H1 (cell line): Measurements from ENCODE around the gene EGFR. TPM values are rescaled to one million over a fixed set of nuclear protein-coding genes. Genes with fewer than 3 reads are reported as not detected.

ENCODE experiments used
- CTCF ChIA-PET: fragments of 300-600 bp; sonication (Branson Sonifier 250); formaldehyde crosslinking; loops from one replicate; lab custom pipeline; 2021; ENCODE audit not compliant: partially characterized antibody; lab: Charles Lee
- POLR2A ChIA-PET: fragments of 300-600 bp; sonication (Branson Sonifier 250); formaldehyde crosslinking; loops from one replicate; lab custom pipeline; 2021; ENCODE audit warnings: inconsistent platforms; ENCODE audit not compliant: partially characterized antibody; lab: Charles Lee
- DNase-seq, 2 experiments: peaks; one replicate each; pipeline versions ENCODE4 v3.0.0 to v3.0.0-alpha.2; 2010 to 2022; ENCODE audit warnings: low spot score in 2 of 2, low read depth in 1 of 2, mixed read lengths in 1 of 2
- FAIRE-seq: peaks from 2 replicates; lab custom pipeline; 2011; peaks lifted over from hg19 to GRCh38; lab: Jason Lieb, UNC
- H2AFZ ChIP-seq: 2 replicates; pipeline ENCODE4 v1.8.1; 2012; ENCODE audit warnings: low read length, inconsistent platforms
- H2AK5ac ChIP-seq: 2 replicates; pipeline ENCODE4 v1.6.1; 2013; ENCODE audit warnings: low read depth, low read length
- H2BK120ac ChIP-seq: replicated peaks from 2 replicates; pipeline ENCODE3; 2013; ENCODE audit warnings: low read depth, low read length, inconsistent platforms
- H2BK12ac ChIP-seq: 2 replicates; pipeline ENCODE4 v1.6.1; 2013; ENCODE audit warnings: low read depth, low read length
- H2BK15ac ChIP-seq: 2 replicates; pipeline ENCODE4 v1.6.1; 2013; ENCODE audit warnings: low read length
- H2BK20ac ChIP-seq: 2 replicates; pipeline ENCODE4 v1.6.1; 2013; ENCODE audit warnings: low read length
- H2BK5ac ChIP-seq: 2 replicates; pipeline ENCODE4 v1.6.1; 2013; ENCODE audit warnings: low read depth, low read length
- H3K14ac ChIP-seq: 2 replicates; pipeline ENCODE4 v1.6.1; 2013; ENCODE audit warnings: inconsistent platforms; ENCODE audit not compliant: insufficient read length
- H3K18ac ChIP-seq: 2 replicates; pipeline ENCODE4 v1.6.1; 2013; ENCODE audit warnings: low read length; ENCODE audit errors: extremely low read depth
- H3K23ac ChIP-seq: 2 replicates; pipeline ENCODE4 v1.6.1; 2013; ENCODE audit warnings: inconsistent platforms; ENCODE audit not compliant: insufficient read length
- H3K23me2 ChIP-seq: 2 replicates; pipeline ENCODE4 v1.6.1; 2013; ENCODE audit warnings: low read depth, low read length
- H3K27ac ChIP-seq: 2 replicates; pipeline ENCODE4 v1.6.1; 2011; ENCODE audit warnings: low read depth, low read length, inconsistent platforms
- H3K27me3 ChIP-seq, 4 experiments: replicated peaks in 1 of 4; 1 replicate in 1 of 4; 2 replicates in 3 of 4; pipeline versions ENCODE4 v1.6.1 to v1.8.1; 2011 to 2013; ENCODE audit warnings: low read length in 3 of 4, mild to moderate bottlenecking in 3 of 4, inconsistent platforms in 2 of 4, mixed read lengths in 2 of 4, moderate library complexity in 1 of 4; ENCODE audit not compliant: control insufficient read depth in 3 of 4, insufficient read depth in 3 of 4; ENCODE audit errors: extremely low read depth in 1 of 4
- H3K36me3 ChIP-seq, 4 experiments: 2 replicates each; pipeline versions ENCODE4 v1.6.1 to v1.8.1; 2011 to 2013; ENCODE audit warnings: mild to moderate bottlenecking in 4 of 4, low read length in 3 of 4, moderate library complexity in 2 of 4, control low read depth in 1 of 4, inconsistent platforms in 1 of 4; ENCODE audit not compliant: insufficient read depth in 4 of 4, control insufficient read depth in 2 of 4
- H3K4ac ChIP-seq: replicated peaks from 2 replicates; pipeline ENCODE3; 2013; ENCODE audit warnings: low read length, low read depth, mixed read lengths, inconsistent platforms; ENCODE audit not compliant: insufficient read length
- H3K4me1 ChIP-seq, 4 experiments: replicated peaks in 1 of 4; 1 replicate in 1 of 4; 2 replicates in 3 of 4; pipeline versions ENCODE4 v1.6.1 to v1.8.1; 2011 to 2013; ENCODE audit warnings: low read length in 3 of 4, inconsistent platforms in 2 of 4, mixed read lengths in 1 of 4; ENCODE audit not compliant: insufficient read depth in 4 of 4, control insufficient read depth in 3 of 4
- H3K4me2 ChIP-seq, 2 experiments: 2 replicates each; pipeline versions ENCODE4 v1.6.1 to v1.8.1; 2011 to 2013; ENCODE audit warnings: low read depth in 2 of 2, low read length in 2 of 2, control low read depth in 1 of 2, inconsistent platforms in 1 of 2, mild to moderate bottlenecking in 1 of 2; ENCODE audit not compliant: insufficient read depth in 1 of 2
- H3K4me3 ChIP-seq, 4 experiments: fragments of 200-600, 300-600 bp in 1 of 4; sonication (generic), shearing (Covaris generic), sonication (Bioruptor Twin) in 1 of 4; 2 replicates each; pipeline versions ENCODE4 v1.5.1 to v1.8.1; 2011 to 2016; ENCODE audit warnings: low read length in 4 of 4, low read depth in 3 of 4, control low read depth in 2 of 4, inconsistent platforms in 2 of 4, mild to moderate bottlenecking in 2 of 4, mixed read lengths in 1 of 4, moderate library complexity in 1 of 4; ENCODE audit not compliant: insufficient read depth in 2 of 4; ENCODE audit errors: extremely low read depth in 1 of 4
- H3K56ac ChIP-seq: replicated peaks from 2 replicates; pipeline ENCODE3; 2013; ENCODE audit warnings: low read depth, mild to moderate bottlenecking, mixed read lengths, low read length, inconsistent platforms; ENCODE audit not compliant: insufficient read length
- H3K79me1 ChIP-seq: 2 replicates; pipeline ENCODE4 v1.6.1; 2013; ENCODE audit warnings: low read depth, low read length, control low read depth
- H3K79me2 ChIP-seq, 2 experiments: 2 replicates each; pipeline versions ENCODE4 v1.6.1 to v1.8.1; 2012 to 2013; ENCODE audit warnings: low read length in 2 of 2, mild to moderate bottlenecking in 2 of 2, inconsistent platforms in 1 of 2; ENCODE audit not compliant: insufficient read depth in 2 of 2, control insufficient read depth in 1 of 2
- H3K9ac ChIP-seq, 4 experiments: replicated peaks in 1 of 4; 1 replicate in 1 of 4; 2 replicates in 3 of 4; pipeline versions ENCODE4 v1.6.1 to v1.8.1; 2011 to 2013; ENCODE audit warnings: low read depth in 3 of 4, low read length in 3 of 4, control low read depth in 2 of 4, mild to moderate bottlenecking in 2 of 4, moderate library complexity in 2 of 4, inconsistent platforms in 1 of 4; ENCODE audit errors: extremely low read depth in 1 of 4
- H3K9me3 ChIP-seq, 2 experiments: 2 replicates each; pipeline versions ENCODE4 v1.6.1 to v1.8.1; 2012 to 2013; ENCODE audit warnings: mild to moderate bottlenecking in 2 of 2, moderate library complexity in 2 of 2, control low read depth in 1 of 2, inconsistent platforms in 1 of 2, low read depth in 1 of 2, low read length in 1 of 2, mixed read lengths in 1 of 2; ENCODE audit not compliant: insufficient read depth in 2 of 2
- H4K20me1 ChIP-seq, 2 experiments: replicated peaks in 1 of 2; 2 replicates each; pipeline versions ENCODE3 to v1.8.1; 2011 to 2013; ENCODE audit warnings: inconsistent platforms in 2 of 2, low read length in 2 of 2, mild to moderate bottlenecking in 1 of 2; ENCODE audit not compliant: insufficient read depth in 2 of 2, control insufficient read depth in 1 of 2
- H4K5ac ChIP-seq: 2 replicates; pipeline ENCODE4 v1.6.1; 2013; ENCODE audit warnings: low read length, low read depth, mixed read lengths, inconsistent platforms; ENCODE audit not compliant: insufficient read length
- H4K8ac ChIP-seq: 2 replicates; pipeline ENCODE4 v1.8.0; 2013; ENCODE audit warnings: mild to moderate bottlenecking, moderate library complexity, low read length, inconsistent platforms; ENCODE audit not compliant: insufficient read depth; ENCODE audit errors: extremely low read depth
- H4K91ac ChIP-seq: replicated peaks from 2 replicates; pipeline ENCODE3; 2013; ENCODE audit warnings: low read length, mixed read lengths, inconsistent platforms; ENCODE audit not compliant: insufficient read length
- ASH2L ChIP-seq: fragments of 200-600, 300-600 bp; sonication (generic); IDR thresholded peaks from one replicate; pipeline ENCODE4 v1.7.1; 2017; ENCODE audit warnings: low read length
- ATF3 ChIP-seq: IDR thresholded peaks from 2 replicates; pipeline ENCODE4 v1.6.1; 2011; ENCODE audit warnings: low read depth, mild to moderate bottlenecking, low read length; ENCODE audit not compliant: insufficient read depth
- BCL11A ChIP-seq, 2 experiments: IDR thresholded peaks; one replicate each; pipeline ENCODE4 v1.6.1; 2011; ENCODE audit warnings: low read depth in 2 of 2, low read length in 2 of 2, mild to moderate bottlenecking in 2 of 2
- CTBP2 ChIP-seq: IDR thresholded peaks from 2 replicates; pipeline ENCODE4 v1.7.0; 2011; ENCODE audit warnings: borderline replicate concordance, mild to moderate bottlenecking, moderate library complexity, mixed read lengths, low read length; ENCODE audit not compliant: insufficient read depth, insufficient read length
- MAFK ChIP-seq: IDR thresholded peaks from 2 replicates; pipeline ENCODE4 v1.6.1; 2012; ENCODE audit warnings: low read depth, mild to moderate bottlenecking, improper control_type of control experiment, low read length
- TAF1 ChIP-seq: IDR thresholded peaks from 2 replicates; pipeline ENCODE4 v1.6.1; 2011; ENCODE audit warnings: mild to moderate bottlenecking, low read depth, low read length
- WGBS, 2 experiments: shearing (Covaris generic) in 1 of 2; methylation state at CpG; one replicate each; pipeline versions ENCODE4 v1.1.6 to v1.1.7; 2013 to 2015; ENCODE audit warnings: low lambda C conversion rate in 2 of 2, mixed read lengths in 2 of 2, inconsistent platforms in 1 of 2, low coverage in 1 of 2, missing lambda C conversion rate in 1 of 2; ENCODE audit not compliant: insufficient replicate concordance in 2 of 2, insufficient coverage in 1 of 2, insufficient read length in 1 of 2; ENCODE audit errors: extremely low coverage in 1 of 2, missing lambda C conversion rate in 1 of 2; 5-methylcytosine and 5-hydroxymethylcytosine counted together
- polyA plus RNA-seq, 7 experiments: library from polyadenylated mRNA; depleted of rRNA in 3 of 7; stranded (reverse) in 5 of 7; unstranded in 2 of 7; fragments of >200 nt in 5 of 7; fragments of 200-250 nt in 2 of 7; gene quantifications; 1 replicate in 5 of 7; 2 replicates in 1 of 7; 4 replicates in 1 of 7; pipeline versions ENCODE4 v1.2.1 to v1.2.3, GENCODE V29; 2011 to 2013; ENCODE audit warnings: missing spikeins in 2 of 7, mixed read lengths in 2 of 7
- total RNA-seq: library from RNA; stranded (reverse); fragmentation: NEBNext Ultra II Directional; extraction: Animal tissue kit (Norgen Biotek cat#: 25700); gene quantifications from 2 replicates; pipeline ENCODE4 v1.2.1, GENCODE V29; 2021
- TF ChIP-seq, protein P1 (sequence below), 3 experiments: IDR thresholded peaks; 1 replicate in 2 of 3; 2 replicates in 1 of 3; pipeline versions ENCODE4 v1.5.1 to v1.6.1; 2011; ENCODE audit warnings: low read length in 3 of 3, mild to moderate bottlenecking in 3 of 3, inconsistent platforms in 2 of 3, low read depth in 1 of 3, moderate library complexity in 1 of 3; ENCODE audit not compliant: insufficient read depth in 1 of 3; ENCODE audit errors: control extremely low read depth in 1 of 3
- TF ChIP-seq, protein P2 (sequence below): IDR thresholded peaks from 2 replicates; pipeline ENCODE4 v1.6.1; 2011; ENCODE audit warnings: low read length, improper control_type of control experiment

The EGFR gene
- total and polyA plus RNA-seq, 2 of the 8 experiments (the other 6 are each of a cell fraction or from before 2014, with no cell fraction given) = 1.9 to 5.8 TPM

GRCh38 chr7:55054758-55055157 is 35.9 kb downstream of the EGFR start:
- Histone ChIP-seq H3K79me1 (no peaks in the 10 kb centered on the region), H3K36me3 (no peaks in the 10 kb centered on the region), H4K20me1 (no peaks in the 10 kb centered on the region), H2BK20ac (no peak overlapping the region), H2AK5ac (no peak overlapping the region), H3K9me3 (no peaks in the 10 kb centered on the region), H3K56ac (no peak overlapping the region), H2BK5ac (no peak overlapping the region), H3K4me1 (peaks cover 0 to 2% (median 0%) of the 10 kb centered on the region in 4 experiments; a peak in 2 of 7 replicates), H4K8ac (no peak overlapping the region), H3K18ac (no peak overlapping the region), H2BK15ac (no peak overlapping the region), H2BK12ac (no peak overlapping the region), H3K79me2 (no peaks in the 10 kb centered on the region), H3K4me3 (no peak overlapping the region), H3K27me3 (no peaks in the 10 kb centered on the region), H3K4me2 (no peak overlapping the region), H4K91ac (no peak overlapping the region), H2BK120ac (no peak overlapping the region), H3K9ac (no peak overlapping the region), H2AFZ (no peak overlapping the region), H3K4ac (no peak overlapping the region), H3K14ac (no peak overlapping the region), H3K27ac (no peak overlapping the region), H3K23ac (no peak overlapping the region), H4K5ac (no peak overlapping the region), H3K23me2 (no peaks in the 10 kb centered on the region; the same call in 1 of the 2 replicates)
- 89% methylated on average over 9 of the region's 9 CpGs; no CpG with 5 or more reads in 1 of the 2 experiments for WGBS, 2 experiments
- POLR2A ChIA-PET = no interaction called here
- TF ChIP-seq CTBP2 (no peak), ATF3 (no peak), ASH2L (no peak), TAF1 (no peak), MAFK (no peak), BCL11A (IDR thresholded peaks at IDR 0.05; ENCODE audit: low read depth in 2 of 2, low read length in 2 of 2) (no peak)
- TF ChIP-seq, protein P1, sequence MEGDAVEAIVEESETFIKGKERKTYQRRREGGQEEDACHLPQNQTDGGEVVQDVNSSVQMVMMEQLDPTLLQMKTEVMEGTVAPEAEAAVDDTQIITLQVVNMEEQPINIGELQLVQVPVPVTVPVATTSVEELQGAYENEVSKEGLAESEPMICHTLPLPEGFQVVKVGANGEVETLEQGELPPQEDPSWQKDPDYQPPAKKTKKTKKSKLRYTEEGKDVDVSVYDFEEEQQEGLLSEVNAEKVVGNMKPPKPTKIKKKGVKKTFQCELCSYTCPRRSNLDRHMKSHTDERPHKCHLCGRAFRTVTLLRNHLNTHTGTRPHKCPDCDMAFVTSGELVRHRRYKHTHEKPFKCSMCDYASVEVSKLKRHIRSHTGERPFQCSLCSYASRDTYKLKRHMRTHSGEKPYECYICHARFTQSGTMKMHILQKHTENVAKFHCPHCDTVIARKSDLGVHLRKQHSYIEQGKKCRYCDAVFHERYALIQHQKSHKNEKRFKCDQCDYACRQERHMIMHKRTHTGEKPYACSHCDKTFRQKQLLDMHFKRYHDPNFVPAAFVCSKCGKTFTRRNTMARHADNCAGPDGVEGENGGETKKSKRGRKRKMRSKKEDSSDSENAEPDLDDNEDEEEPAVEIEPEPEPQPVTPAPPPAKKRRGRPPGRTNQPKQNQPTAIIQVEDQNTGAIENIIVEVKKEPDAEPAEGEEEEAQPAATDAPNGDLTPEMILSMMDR (IDR thresholded peaks at IDR 0.05; ENCODE audit: control extremely low read depth in 1 of 3, insufficient read depth in 1 of 3, low read depth in 1 of 3, low read length in 3 of 3) = no peak
- TF ChIP-seq, protein P2, sequence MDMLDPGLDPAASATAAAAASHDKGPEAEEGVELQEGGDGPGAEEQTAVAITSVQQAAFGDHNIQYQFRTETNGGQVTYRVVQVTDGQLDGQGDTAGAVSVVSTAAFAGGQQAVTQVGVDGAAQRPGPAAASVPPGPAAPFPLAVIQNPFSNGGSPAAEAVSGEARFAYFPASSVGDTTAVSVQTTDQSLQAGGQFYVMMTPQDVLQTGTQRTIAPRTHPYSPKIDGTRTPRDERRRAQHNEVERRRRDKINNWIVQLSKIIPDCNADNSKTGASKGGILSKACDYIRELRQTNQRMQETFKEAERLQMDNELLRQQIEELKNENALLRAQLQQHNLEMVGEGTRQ = no peak
- DNase-seq (no peak), FAIRE-seq (no peak)
- CTCF ChIA-PET = interaction anchor here (0.9 to 1.2 kb wide), 2 partner anchors 76 to 216 kb away, joined by 3 read pairs; no protein-coding TSS in a partner anchor
